Hair follicular keratinocyte (primary cell): ENCODE data around the gene SORCS1. TPM values are rescaled to one million over a fixed set of nuclear protein-coding genes. Genes with fewer than 3 reads are reported as not detected.

ENCODE experiments used
- total RNA-seq: library from RNA; depleted of rRNA; stranded (reverse); fragments of >200 nt; gene quantifications from 2 replicates; pipeline ENCODE4 v1.2.3, GENCODE V29; 2015

Gene SORCS1
- total RNA-seq = not detected in 2 replicates

DNA sequence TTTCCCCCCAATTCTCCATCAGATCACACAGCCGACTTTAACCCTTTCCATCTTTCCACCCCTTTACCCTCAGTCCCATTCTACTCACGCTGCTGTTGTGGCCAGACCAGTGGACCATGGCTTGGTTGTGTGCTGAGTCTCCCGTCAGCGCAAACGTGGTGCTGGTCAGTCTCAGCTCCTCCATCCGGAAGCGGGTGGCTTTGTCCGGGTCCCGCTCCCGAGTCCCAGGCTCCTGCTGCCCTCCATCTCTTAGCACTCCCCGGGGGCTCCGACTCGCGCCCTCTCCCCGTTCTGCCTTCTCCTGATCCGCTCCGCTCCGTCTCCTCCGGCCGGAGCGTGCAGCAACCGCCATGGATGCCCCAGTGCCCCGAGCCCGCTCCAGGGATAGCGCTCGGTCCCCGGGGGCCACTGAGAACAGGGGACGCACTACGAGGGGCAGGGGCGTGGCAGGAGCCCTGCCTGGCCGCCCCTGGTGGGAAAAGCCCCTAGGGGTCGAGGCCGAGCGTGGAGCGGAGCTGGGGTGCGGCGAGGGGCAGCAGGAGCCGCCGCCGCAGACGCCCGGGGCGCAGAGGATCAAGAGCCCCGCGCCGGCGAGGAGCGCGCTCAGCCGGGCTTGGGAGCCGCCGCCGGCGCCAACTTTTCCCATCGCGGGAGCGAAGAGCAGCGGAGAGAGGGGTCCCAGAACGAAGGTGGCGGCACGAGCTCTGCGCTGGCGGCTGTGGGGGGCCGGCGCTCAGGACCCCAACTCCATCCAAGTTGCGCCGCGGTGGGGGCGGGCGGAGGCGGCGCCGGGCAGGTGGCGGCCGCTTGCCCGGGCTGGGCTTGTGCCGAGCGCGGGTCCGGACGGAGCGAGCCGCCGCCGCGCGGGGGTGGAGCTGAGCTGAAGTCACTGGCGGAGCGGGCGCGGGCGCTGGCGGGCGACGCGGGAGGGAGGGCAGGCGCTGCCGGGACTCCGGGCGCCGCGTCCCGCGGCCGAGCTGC lies at the start of gene SORCS1:
TSS of gene SORCS1 (minus strand) at position 826 of the 981 bp plus-strand sequence.

